Common myeloid progenitor, CD34-positive (primary cell): ENCODE data around the gene ECHS1.
A peak's percentile ranks its signal among the peaks of the same experiment; 100 is the strongest.
"Not testable (repeated sequence)": the region's sequence is repeated elsewhere in the genome, so short reads cannot be mapped to it uniquely, and the experiment has no call there.

ENCODE experiments used
- CTCF ChIA-PET: fragments of 350-600 bp; sonication (Branson Sonifier 250); formaldehyde crosslinking; loops from one replicate; lab custom pipeline; 2021; ENCODE audit warnings: antibody characterized with exemption; lab: Charles Lee
- POLR2A ChIA-PET: fragments of 350-600 bp; sonication (Branson Sonifier 250); formaldehyde crosslinking; loops from one replicate; lab custom pipeline; 2021; ENCODE audit warnings: antibody characterized with exemption; lab: Charles Lee
- DNase-seq, 3 donors: peaks; one replicate each; pipeline versions ENCODE4 v3.0.0 to v3.0.0-alpha.2; 2013
- H3K27ac ChIP-seq, 2 experiments: 1 replicate in 1 of 2; 2 replicates in 1 of 2; pipeline ENCODE4 v1.7.0; 2013; ENCODE audit warnings: inconsistent platforms in 2 of 2, low read length in 2 of 2, mild to moderate bottlenecking in 2 of 2, low read depth in 1 of 2, moderate library complexity in 1 of 2; ENCODE audit not compliant: severe bottlenecking in 2 of 2, insufficient read depth in 1 of 2, poor library complexity in 1 of 2
- H3K27me3 ChIP-seq, 5 experiments: replicated peaks in 2 of 5; 1 replicate in 3 of 5; 2 replicates in 2 of 5; pipeline versions ENCODE4 v1.6.1 to v1.7.0; 2013; ENCODE audit warnings: low read length in 4 of 5, mild to moderate bottlenecking in 2 of 5, moderate library complexity in 2 of 5, inconsistent platforms in 1 of 5; ENCODE audit not compliant: insufficient read depth in 5 of 5, control insufficient read depth in 4 of 5
- H3K36me3 ChIP-seq, 4 experiments: 1 replicate in 2 of 4; 2 replicates in 2 of 4; pipeline versions ENCODE4 v1.6.1 to v1.7.0; 2013; ENCODE audit warnings: low read length in 3 of 4, control low read depth in 1 of 4, mild to moderate bottlenecking in 1 of 4; ENCODE audit not compliant: control insufficient read depth in 4 of 4, insufficient read depth in 4 of 4
- H3K4me1 ChIP-seq, 4 experiments: 1 replicate in 3 of 4; 2 replicates in 1 of 4; pipeline versions ENCODE4 v1.6.1 to v1.7.1; 2013; ENCODE audit warnings: low read length in 3 of 4, mild to moderate bottlenecking in 3 of 4, control low read depth in 1 of 4, inconsistent platforms in 1 of 4, moderate library complexity in 1 of 4; ENCODE audit not compliant: control insufficient read depth in 4 of 4, insufficient read depth in 4 of 4; ENCODE audit errors: control extremely low read depth in 1 of 4
- H3K4me3 ChIP-seq, 7 experiments: 1 replicate in 4 of 7; 2 replicates in 3 of 7; pipeline versions ENCODE4 v1.5.1 to v1.7.0; 2013; ENCODE audit warnings: mild to moderate bottlenecking in 7 of 7, low read length in 6 of 7, moderate library complexity in 6 of 7, inconsistent platforms in 2 of 7, low read depth in 2 of 7, control low read depth in 1 of 7; ENCODE audit not compliant: insufficient read depth in 4 of 7, control insufficient read depth in 1 of 7; ENCODE audit errors: extremely low read depth in 1 of 7
- H3K9me3 ChIP-seq, 5 experiments: 1 replicate in 4 of 5; 2 replicates in 1 of 5; pipeline versions ENCODE4 v1.6.1 to v1.7.1; 2013; ENCODE audit warnings: low read length in 4 of 5, mild to moderate bottlenecking in 2 of 5, inconsistent platforms in 1 of 5, low read depth in 1 of 5, moderate library complexity in 1 of 5; ENCODE audit not compliant: control insufficient read depth in 4 of 5, insufficient read depth in 2 of 5; ENCODE audit errors: control extremely low read depth in 1 of 5
- WGBS: methylation state at CpG from one replicate; pipeline ENCODE4 v1.1.5; 2013; ENCODE audit not compliant: insufficient coverage; 5-methylcytosine and 5-hydroxymethylcytosine counted together

Gene ECHS1

DNA sequence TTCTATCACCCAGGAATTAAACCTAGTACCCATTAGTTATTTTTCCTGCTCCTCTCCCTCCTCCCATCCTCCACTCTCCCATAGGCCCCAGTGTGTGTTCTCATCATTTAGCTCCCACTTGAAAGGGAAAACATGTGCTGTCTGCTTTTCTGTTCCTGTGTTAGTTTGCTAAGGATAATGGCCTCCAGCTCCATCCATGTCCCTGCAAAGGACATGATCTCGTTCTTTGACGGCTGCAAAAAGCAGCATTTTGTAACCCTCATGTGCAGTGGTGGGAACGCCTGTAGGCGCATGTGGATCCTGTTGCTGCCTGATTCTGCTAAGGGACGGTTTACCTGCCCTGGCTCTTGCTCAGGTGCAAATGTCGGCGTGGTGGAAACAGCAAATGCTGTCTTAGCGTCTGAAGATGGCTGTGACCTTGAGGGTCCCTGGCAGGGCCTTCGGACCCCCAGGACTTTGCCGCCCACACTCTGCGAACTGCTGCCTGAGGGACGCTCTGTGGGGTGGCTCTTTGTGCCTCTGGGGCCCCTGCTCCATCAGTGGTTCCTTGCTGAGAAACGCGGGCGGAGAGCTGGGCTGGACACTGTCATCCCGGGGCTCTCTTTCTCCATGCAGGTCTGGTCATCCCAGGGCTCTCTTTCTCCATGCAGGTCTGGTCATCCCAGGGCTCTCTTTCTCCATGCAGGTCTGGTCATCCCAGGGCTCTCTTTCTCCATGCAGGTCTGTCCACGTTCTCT, 15.2 kb upstream of the ECHS1 start:
- CTCF ChIA-PET = interaction anchor here (0.5 to 0.8 kb wide), 2 partner anchors 42 to 59 kb away, joined by 3 to 4 read pairs; no protein-coding TSS in a partner anchor
- Histone ChIP-seq H3K27me3 (no peaks in the 10 kb centered on the region), H3K9me3 (no peaks in the 10 kb centered on the region), H3K4me1 (peaks cover 2 to 24% (median 20%) of the 10 kb centered on the region in 4 experiments), H3K36me3 (peaks cover 0 to 11% (median 0%) of the 10 kb centered on the region in 4 experiments), H3K4me3 (peak overlapping the region in 1 of 7 experiments; percentile 12), H3K27ac (peak overlapping the region in 1 of 2 experiments; percentile 29)
- POLR2A ChIA-PET = interaction anchor here (0.7 kb wide), 1 partner anchor 81 kb away, joined by 3 read pairs; no protein-coding TSS in a partner anchor
- no peak for DNase-seq
- 90% methylated on average over 17 of the region's 17 CpGs for WGBS

- 83% methylated on average over 1 of the region's 4 CpGs for WGBS
- POLR2A ChIA-PET, H3K27ac ChIP-seq, H3K27me3 ChIP-seq, DNase-seq, H3K9me3 ChIP-seq, H3K4me3 ChIP-seq: not testable (repeated sequence)
- Histone ChIP-seq H3K4me1 (peaks cover 2 to 24% (median 20%) of the 10 kb centered on the region in 4 experiments), H3K36me3 (peaks cover 0 to 11% (median 0%) of the 10 kb centered on the region in 4 experiments)
- CTCF ChIA-PET = interaction anchor here (1.3 kb wide), 2 partner anchors 66 to 71 kb away, joined by 3 read pairs; no protein-coding TSS in a partner anchor
Observed at GRCh38 chr10:133386951-133387350, 13.8 kb upstream of the ECHS1 start.

DNA sequence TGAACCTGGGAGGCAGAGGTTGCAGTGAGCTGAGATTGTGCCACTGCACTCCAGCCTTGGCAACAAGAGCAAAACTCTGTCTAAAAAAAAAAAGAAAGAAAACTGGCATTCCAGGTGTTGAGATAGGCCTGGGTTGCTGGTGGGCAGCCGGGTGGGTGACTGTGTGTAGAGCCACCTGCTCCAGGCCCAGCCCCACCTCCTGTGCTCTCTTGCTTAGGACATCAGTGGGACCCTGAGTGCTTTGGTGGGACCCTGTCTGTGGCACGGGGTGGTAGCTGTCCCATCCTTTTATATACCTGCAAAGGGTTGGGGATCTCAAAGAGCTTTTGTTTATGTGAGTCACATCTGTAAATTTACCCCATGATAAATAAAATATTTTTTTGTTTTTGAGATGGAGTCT, 12.1 kb upstream of the ECHS1 start:
- H3K27me3 ChIP-seq = no peaks in the 10 kb centered on the region
- WGBS = 88% methylated on average over 1 of the region's 2 CpGs
- POLR2A ChIA-PET = no interaction called here
- no peaks in the 10 kb centered on the region for H3K9me3 ChIP-seq
- no peak overlapping the region for H3K27ac ChIP-seq
- no peak for DNase-seq
- H3K4me3 ChIP-seq = no peak overlapping the region
- CTCF ChIA-PET = no interaction called here
- peaks cover 2 to 34% (median 27%) of the 10 kb centered on the region in 4 experiments for H3K4me1 ChIP-seq
- peaks cover 0 to 9% (median 0%) of the 10 kb centered on the region in 4 experiments for H3K36me3 ChIP-seq

GRCh38 chr10:133384071-133384470, 10.9 kb upstream of the ECHS1 start:
- Histone ChIP-seq H3K9me3 (no peaks in the 10 kb centered on the region), H3K27ac (no peak overlapping the region), H3K27me3 (no peaks in the 10 kb centered on the region), H3K4me1 (peaks cover 1 to 33% (median 25%) of the 10 kb centered on the region in 4 experiments), H3K4me3 (no peak overlapping the region), H3K36me3 (peaks cover 0 to 9% (median 0%) of the 10 kb centered on the region in 4 experiments)
- ChIA-PET CTCF (interaction anchor here (1.6 kb wide), 1 partner anchor 55 kb away, joined by 3 read pairs; no protein-coding TSS in a partner anchor), POLR2A (no interaction called here)
- WGBS = 94% methylated on average over 10 of the region's 13 CpGs
- no peak for DNase-seq

DNA sequence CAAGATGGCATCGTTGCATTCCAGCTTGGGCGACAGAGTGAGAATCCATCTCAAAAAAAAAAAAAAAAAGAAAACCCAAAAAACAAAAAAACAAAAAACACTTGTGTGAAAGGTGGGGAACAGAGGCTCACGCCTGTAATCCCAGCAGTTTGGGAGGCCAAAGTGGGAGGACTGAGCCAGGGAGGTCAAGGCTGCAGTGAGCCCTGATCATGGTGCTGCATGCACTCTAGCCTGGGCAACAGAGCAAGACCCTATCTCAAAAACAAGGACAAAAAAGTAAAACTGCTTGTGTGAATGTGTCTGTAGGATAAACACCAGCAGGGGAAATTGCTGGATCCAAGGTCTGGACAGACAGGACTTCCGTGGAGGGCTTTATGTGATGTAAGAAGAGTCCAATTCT, 10.4 kb upstream of the ECHS1 start:
- Histone ChIP-seq H3K4me1 (peaks cover 0 to 30% (median 22%) of the 10 kb centered on the region in 4 experiments), H3K27me3 (no peaks in the 10 kb centered on the region), H3K27ac (no peak overlapping the region), H3K36me3 (peaks cover 0 to 9% (median 0%) of the 10 kb centered on the region in 4 experiments), H3K4me3 (no peak overlapping the region), H3K9me3 (no peaks in the 10 kb centered on the region)
- POLR2A ChIA-PET = no interaction called here
- CTCF ChIA-PET = interaction anchor here (1.6 kb wide), 1 partner anchor 55 kb away, joined by 3 read pairs; no protein-coding TSS in a partner anchor
- 100% methylated on average over 2 of the region's 4 CpGs for WGBS
- no peak for DNase-seq

DNA sequence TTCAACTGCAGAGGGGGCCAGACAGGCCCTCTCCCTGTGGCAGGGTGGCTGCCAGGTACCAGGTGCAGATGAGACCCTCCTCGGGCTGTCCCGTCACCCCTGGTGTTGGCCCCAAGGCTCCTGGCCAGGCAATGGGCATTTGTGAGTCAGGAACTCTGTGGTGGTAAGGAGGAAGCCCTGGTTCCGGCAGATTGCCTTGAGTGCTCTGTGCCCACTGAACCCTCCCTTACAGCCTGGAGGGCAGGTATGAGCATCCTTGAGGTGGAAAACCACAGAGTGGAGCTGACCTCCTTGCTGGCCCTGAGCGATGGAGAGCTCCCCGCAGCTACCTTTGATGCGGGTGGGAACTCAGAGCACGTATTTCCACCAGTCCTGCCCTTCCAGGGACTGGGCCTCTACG, 7.9 kb upstream of the ECHS1 start:
- Histone ChIP-seq H3K4me1 (peaks cover 0 to 42% (median 31%) of the 10 kb centered on the region in 4 experiments), H3K27ac (no peak overlapping the region), H3K36me3 (peaks cover 0 to 8% (median 0%) of the 10 kb centered on the region in 4 experiments), H3K9me3 (no peaks in the 10 kb centered on the region), H3K27me3 (peaks cover 0 to 3% (median 0%) of the 10 kb centered on the region in 5 experiments), H3K4me3 (peak overlapping the region in 3 of 7 experiments; percentile 14 to 46 (median 33))
- CTCF ChIA-PET = interaction anchor here (1.3 to 2.1 kb wide), 3 partner anchors 10 to 24 kb away, joined by 3 to 16 read pairs (median 4); no protein-coding TSS in a partner anchor
- WGBS = 4% methylated on average over 7 of the region's 8 CpGs
- POLR2A ChIA-PET = interaction anchor here (1.1 kb wide), 1 partner anchor 9 kb away, joined by 9 read pairs; no protein-coding TSS in a partner anchor
- DNase-seq = peak; percentile 78 to 96 (median 92)
